ENCODE measurements around the gene MS4A15.

The MS4A15 gene

GRCh38 chr11:60781981-60782316 is 25.3 kb downstream of the MS4A15 start:
- TF ChIP-seq CTCF (conservative IDR thresholded peaks at IDR 0.05; ENCODE audit: low read depth), result no peak
- H3K27ac ChIP-seq, result no peak overlapping the region
- ChIA-PET POLR2A (ENCODE audit: low non-redundant PET) (no interaction called here), CTCF (interaction anchor here (0.5 kb wide), 1 partner anchor 1610 kb away, joined by 4 read pairs; the partner anchor contains the start of gene DTX4)
- no peak for DNase-seq (ENCODE audit: low spot score)

- ChIA-PET POLR2A (ENCODE audit: low non-redundant PET) (no interaction called here), CTCF (no interaction called here)
- TF ChIP-seq CTCF (conservative IDR thresholded peaks at IDR 0.05; ENCODE audit: low read depth), result no peak
- DNase-seq (ENCODE audit: low spot score), result no peak
- no peak overlapping the region for H3K27ac ChIP-seq
Measured at GRCh38 chr11:60782393-60783140, 25.9 kb downstream of the MS4A15 start.

GRCh38 chr11:60783141-60783484 is 26.4 kb downstream of the MS4A15 start:
- ChIA-PET CTCF (no interaction called here), POLR2A (ENCODE audit: low non-redundant PET) (no interaction called here)
- no peak overlapping the region for H3K27ac ChIP-seq
- no peak for TF ChIP-seq CTCF (conservative IDR thresholded peaks at IDR 0.05; ENCODE audit: low read depth)
- DNase-seq (ENCODE audit: low spot score), result no peak

- no peak for TF ChIP-seq CTCF (conservative IDR thresholded peaks at IDR 0.05; ENCODE audit: low read depth)
- no peak for DNase-seq (ENCODE audit: low spot score)
- no peak overlapping the region for H3K27ac ChIP-seq
- CTCF ChIA-PET, result interaction anchor here (1.2 kb wide), 1 partner anchor 8 kb away, joined by 3 read pairs; no protein-coding TSS in a partner anchor
- POLR2A ChIA-PET (ENCODE audit: low non-redundant PET), result no interaction called here
Measured at GRCh38 chr11:60783911-60784310, 27.2 kb downstream of the MS4A15 start.

GRCh38 chr11:60785136-60785535 is 28.5 kb downstream of the MS4A15 start, which contains the start of gene MS4A10:
TSS of gene MS4A10 (plus strand) at chr11:60785333. CDS start at chr11:60790336, 5,003 bp downstream.
- CTCF ChIA-PET, result interaction anchor here (0.8 to 1.2 kb wide), 2 partner anchors 9 to 10 kb away, joined by 3 read pairs; no protein-coding TSS in a partner anchor
- POLR2A ChIA-PET (ENCODE audit: low non-redundant PET), result no interaction called here

GRCh38 chr11:60785806-60786361 is 29.2 kb downstream of the MS4A15 start:
- no peak overlapping the region for H3K27ac ChIP-seq
- no peak for TF ChIP-seq CTCF (conservative IDR thresholded peaks at IDR 0.05; ENCODE audit: low read depth)
- no peak for DNase-seq (ENCODE audit: low spot score)
- CTCF ChIA-PET, result interaction anchor here (0.6 to 1.0 kb wide), 3 partner anchors 9 to 10 kb away, joined by 3 to 4 read pairs (median 3); no protein-coding TSS in a partner anchor
- POLR2A ChIA-PET (ENCODE audit: low non-redundant PET), result no interaction called here

More at GRCh38 chr11:60785136-60785535, 28.5 kb downstream of the MS4A15 start, which contains the start of gene MS4A10:
- no peak for TF ChIP-seq CTCF (conservative IDR thresholded peaks at IDR 0.05; ENCODE audit: low read depth)
- DNase-seq (ENCODE audit: low spot score), result no peak
- H3K27ac ChIP-seq, result no peak within 1 kb of the TSS
